SU-DHL-6 (cell line): ENCODE results near the gene PRRX2.

Source experiments
- H2AFZ ChIP-seq: fragments of 200-600 bp; sonication (generic); 2 replicates; pipeline ENCODE4 v1.6.1; 2014; ENCODE audit warnings: low read depth, mild to moderate bottlenecking, moderate library complexity, mixed read lengths, antibody characterized with exemption, low read length; ENCODE audit not compliant: severe bottlenecking
- H3F3A ChIP-seq: fragments of 200-600 bp; shearing (Covaris generic); 2 replicates; pipeline ENCODE4 v1.6.0; 2016; ENCODE audit warnings: antibody characterized with exemption, mild to moderate bottlenecking; ENCODE audit not compliant: insufficient read depth
- H3K27ac ChIP-seq: fragments of 200-600 bp; sonication (generic); 2 replicates; pipeline ENCODE4 v1.5.1; 2016; ENCODE audit warnings: low read depth, mild to moderate bottlenecking, low read length, moderate library complexity, mixed read lengths
- H3K27me3 ChIP-seq: fragments of 200-600 bp; sonication (generic), shearing (Covaris generic); 2 replicates; pipeline ENCODE4 v1.6.0; 2014; ENCODE audit warnings: mild to moderate bottlenecking, low read length
- H3K36me3 ChIP-seq: fragments of 200-600 bp; sonication (generic); 2 replicates; pipeline ENCODE4 v1.6.1; 2014; ENCODE audit warnings: mild to moderate bottlenecking, low read length, mixed read lengths
- H3K4me2 ChIP-seq: fragments of 300-600, 200-600 bp; shearing (Covaris generic), sonication (generic); 2 replicates; pipeline ENCODE4 v1.6.0; 2014; ENCODE audit warnings: low read length, low read depth, mild to moderate bottlenecking; ENCODE audit not compliant: poor library complexity, severe bottlenecking
- H3K4me3 ChIP-seq: fragments of 200-600 bp; sonication (generic); 2 replicates; pipeline ENCODE4 v1.5.1; 2014; ENCODE audit warnings: antibody characterized with exemption, low read length, mild to moderate bottlenecking, mixed read lengths; ENCODE audit not compliant: insufficient read depth, poor library complexity, severe bottlenecking
- H3K79me2 ChIP-seq: fragments of 200-600 bp; sonication (generic); 2 replicates; pipeline ENCODE4 v1.6.1; 2014; ENCODE audit warnings: mild to moderate bottlenecking, low read length, moderate library complexity; ENCODE audit not compliant: insufficient read depth
- H3K9ac ChIP-seq: fragments of 200-600 bp; sonication (generic); 2 replicates; pipeline ENCODE4 v1.7.0; 2014; ENCODE audit warnings: mild to moderate bottlenecking, low read length
- H3K9me2 ChIP-seq: fragments of 200-600 bp; sonication (generic); replicated peaks from 2 replicates; pipeline ENCODE4 v1.6.1; 2014; ENCODE audit warnings: low read length; ENCODE audit not compliant: insufficient read depth
- H3K9me3 ChIP-seq: fragments of 200-600 bp; sonication (generic); 2 replicates; pipeline ENCODE4 v1.6.1; 2014; ENCODE audit warnings: low read length, mixed read lengths; ENCODE audit not compliant: insufficient read depth
- H4K20me1 ChIP-seq: fragments of 200-600 bp; sonication (generic); 2 replicates; pipeline ENCODE4 v1.6.1; 2014; ENCODE audit warnings: low read depth, mild to moderate bottlenecking, antibody characterized with exemption, low read length, moderate library complexity, mixed read lengths
- EZH2phosphoT487 ChIP-seq: fragments of 200-600 bp; sonication (generic), shearing (Covaris generic); conservative IDR thresholded peaks from 2 replicates; pipeline ENCODE4 v1.6.1; 2018; ENCODE audit warnings: mild to moderate bottlenecking, antibody characterized with exemption, low read length, moderate library complexity, mixed read lengths
- TF ChIP-seq, protein P1 (sequence below): fragments of 200-600 bp; sonication (generic); IDR thresholded peaks from one replicate; pipeline ENCODE4 v1.5.1; 2017; ENCODE audit warnings: antibody characterized with exemption, mild to moderate bottlenecking, low read length, moderate library complexity; ENCODE audit not compliant: insufficient read depth, poor library complexity, severe bottlenecking

PRRX2 gene

DNA sequence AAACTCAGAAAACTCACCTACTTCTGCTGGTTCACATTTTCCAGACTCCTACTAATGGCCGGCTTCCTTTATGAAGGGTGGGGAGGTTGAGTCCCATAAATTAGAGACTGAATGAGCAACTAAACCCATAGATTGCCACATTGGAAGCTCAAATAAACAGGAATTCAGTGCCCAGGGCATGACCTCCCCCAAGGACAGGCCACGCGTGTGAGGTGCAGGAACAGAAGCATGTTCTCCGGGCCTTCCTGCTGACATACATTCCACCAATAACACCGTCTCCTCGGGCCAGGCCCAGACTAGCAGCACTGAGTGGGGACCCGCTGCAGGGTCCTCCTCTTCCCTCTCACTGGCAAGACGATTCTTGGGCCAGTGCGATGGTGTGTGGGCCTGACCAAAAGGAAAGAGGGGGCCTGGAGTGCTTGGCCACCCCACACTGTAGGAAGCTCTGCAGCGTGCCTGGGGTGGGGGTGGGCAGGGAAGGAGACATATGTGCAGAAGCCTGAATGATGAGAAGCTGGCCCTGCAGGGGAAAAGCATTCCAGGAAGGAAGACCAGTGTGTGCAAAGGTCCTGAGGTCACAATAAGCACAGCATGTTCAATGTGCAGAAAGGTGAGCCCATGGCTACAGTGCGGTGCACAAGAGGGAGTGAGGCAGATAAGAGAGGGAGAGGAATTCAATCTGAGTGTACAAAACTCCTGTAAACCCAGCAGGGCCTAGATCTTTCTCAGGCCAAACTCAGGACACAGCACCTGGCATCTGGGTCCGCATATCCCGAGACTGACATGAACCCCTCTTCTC, 75.4 kb downstream of the PRRX2 start:
- TF ChIP-seq, protein P1, sequence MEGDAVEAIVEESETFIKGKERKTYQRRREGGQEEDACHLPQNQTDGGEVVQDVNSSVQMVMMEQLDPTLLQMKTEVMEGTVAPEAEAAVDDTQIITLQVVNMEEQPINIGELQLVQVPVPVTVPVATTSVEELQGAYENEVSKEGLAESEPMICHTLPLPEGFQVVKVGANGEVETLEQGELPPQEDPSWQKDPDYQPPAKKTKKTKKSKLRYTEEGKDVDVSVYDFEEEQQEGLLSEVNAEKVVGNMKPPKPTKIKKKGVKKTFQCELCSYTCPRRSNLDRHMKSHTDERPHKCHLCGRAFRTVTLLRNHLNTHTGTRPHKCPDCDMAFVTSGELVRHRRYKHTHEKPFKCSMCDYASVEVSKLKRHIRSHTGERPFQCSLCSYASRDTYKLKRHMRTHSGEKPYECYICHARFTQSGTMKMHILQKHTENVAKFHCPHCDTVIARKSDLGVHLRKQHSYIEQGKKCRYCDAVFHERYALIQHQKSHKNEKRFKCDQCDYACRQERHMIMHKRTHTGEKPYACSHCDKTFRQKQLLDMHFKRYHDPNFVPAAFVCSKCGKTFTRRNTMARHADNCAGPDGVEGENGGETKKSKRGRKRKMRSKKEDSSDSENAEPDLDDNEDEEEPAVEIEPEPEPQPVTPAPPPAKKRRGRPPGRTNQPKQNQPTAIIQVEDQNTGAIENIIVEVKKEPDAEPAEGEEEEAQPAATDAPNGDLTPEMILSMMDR = no peak
- no peak for TF ChIP-seq EZH2phosphoT487
- H4K20me1 ChIP-seq = no peaks in the 10 kb centered on the region
- no peaks in the 10 kb centered on the region for H3K36me3 ChIP-seq
- H3K4me2 ChIP-seq = no peak overlapping the region
- H3K4me3 ChIP-seq = no peak overlapping the region
- H3K27me3 ChIP-seq = no peaks in the 10 kb centered on the region
- H2AFZ ChIP-seq = no peak overlapping the region
- H3K9ac ChIP-seq = no peak overlapping the region
- H3K9me3 ChIP-seq = no peaks in the 10 kb centered on the region
- H3F3A ChIP-seq = no peaks in the 10 kb centered on the region
- H3K27ac ChIP-seq = no peak overlapping the region
- H3K9me2 ChIP-seq = no peaks in the 10 kb centered on the region
- no peaks in the 10 kb centered on the region for H3K79me2 ChIP-seq

DNA sequence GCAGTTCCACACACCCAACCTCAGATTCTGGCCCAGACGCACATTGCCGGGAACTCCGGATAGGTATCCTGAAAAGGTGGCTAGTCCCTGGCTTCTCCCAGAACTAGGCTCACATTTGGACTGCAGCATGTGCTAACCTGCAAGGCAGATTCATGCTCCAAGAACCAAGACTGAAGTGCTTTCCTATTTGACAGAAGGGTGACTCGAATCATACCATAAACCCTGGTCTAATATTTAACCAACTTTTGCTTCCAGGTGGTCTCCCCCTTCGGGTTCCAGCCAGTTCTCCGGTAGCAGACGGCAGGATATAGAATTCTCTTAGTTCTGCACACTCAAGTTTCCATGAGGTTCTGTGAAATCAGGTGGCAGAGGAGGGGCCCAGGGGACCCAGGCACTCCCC, 79.8 kb downstream of the PRRX2 start:
- Histone ChIP-seq H3K27me3 (no peaks in the 10 kb centered on the region), H3K4me3 (no peak overlapping the region), H3K4me2 (no peak overlapping the region), H3K27ac (no peak overlapping the region), H3F3A (no peaks in the 10 kb centered on the region), H3K36me3 (no peaks in the 10 kb centered on the region), H3K9me3 (no peaks in the 10 kb centered on the region), H3K9ac (no peak overlapping the region), H2AFZ (no peak overlapping the region), H3K9me2 (no peaks in the 10 kb centered on the region), H3K79me2 (no peaks in the 10 kb centered on the region), H4K20me1 (no peaks in the 10 kb centered on the region)
- TF ChIP-seq EZH2phosphoT487 = no peak
- TF ChIP-seq, protein P1 = no peak

DNA sequence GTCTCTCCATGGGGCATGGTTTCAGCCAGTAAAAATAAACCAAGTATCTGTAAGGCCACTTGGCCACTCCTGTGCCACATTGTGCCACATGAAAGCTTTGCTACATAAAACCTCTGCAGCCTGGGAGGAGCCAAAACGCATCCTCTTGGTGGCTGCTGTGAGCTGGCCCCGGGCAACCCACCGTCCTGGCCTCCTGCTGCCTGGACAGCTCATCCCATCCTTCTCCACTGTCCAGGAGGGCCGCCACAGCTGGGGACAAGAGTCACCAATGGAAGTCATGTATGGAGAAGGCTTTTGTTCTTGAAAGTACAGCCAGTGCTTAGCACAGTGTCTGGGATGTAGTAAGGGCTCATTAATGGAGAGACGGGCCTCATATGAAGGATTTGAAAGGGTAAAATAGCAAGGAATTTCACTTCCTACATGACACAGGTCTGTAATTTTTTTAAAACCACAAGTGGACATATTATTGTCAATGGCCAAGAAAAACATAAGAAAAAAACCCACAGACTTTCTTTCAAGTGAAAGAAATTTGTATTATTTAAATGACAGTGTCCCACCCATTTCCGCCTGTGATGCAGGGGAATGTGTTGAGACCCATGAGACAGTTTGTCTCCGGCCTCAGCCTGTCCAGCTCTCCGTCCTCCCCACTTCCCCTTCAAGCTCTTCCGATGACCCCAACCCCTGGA, 80.8 kb downstream of the PRRX2 start:
- Histone ChIP-seq H3K4me3 (no peak overlapping the region), H3K9me3 (no peaks in the 10 kb centered on the region), H3K36me3 (no peaks in the 10 kb centered on the region), H3K9ac (no peak overlapping the region), H3K4me2 (no peak overlapping the region), H4K20me1 (no peaks in the 10 kb centered on the region), H3F3A (no peaks in the 10 kb centered on the region), H3K79me2 (no peaks in the 10 kb centered on the region), H3K27me3 (no peaks in the 10 kb centered on the region), H2AFZ (no peak overlapping the region), H3K9me2 (no peaks in the 10 kb centered on the region), H3K27ac (no peak overlapping the region)
- no peak for TF ChIP-seq EZH2phosphoT487
- TF ChIP-seq, protein P1 = no peak
